Femur (tissue), 1 donor: Measurements from ENCODE around the gene UVSSA.
"Not testable (repeated sequence)": the region's sequence is repeated elsewhere in the genome, so short reads cannot be mapped to it uniquely, and the experiment has no call there.

Source experiments
- DNase-seq: peaks from one replicate; pipeline ENCODE4 v3.0.0-alpha.2; 2017

UVSSA gene

DNA sequence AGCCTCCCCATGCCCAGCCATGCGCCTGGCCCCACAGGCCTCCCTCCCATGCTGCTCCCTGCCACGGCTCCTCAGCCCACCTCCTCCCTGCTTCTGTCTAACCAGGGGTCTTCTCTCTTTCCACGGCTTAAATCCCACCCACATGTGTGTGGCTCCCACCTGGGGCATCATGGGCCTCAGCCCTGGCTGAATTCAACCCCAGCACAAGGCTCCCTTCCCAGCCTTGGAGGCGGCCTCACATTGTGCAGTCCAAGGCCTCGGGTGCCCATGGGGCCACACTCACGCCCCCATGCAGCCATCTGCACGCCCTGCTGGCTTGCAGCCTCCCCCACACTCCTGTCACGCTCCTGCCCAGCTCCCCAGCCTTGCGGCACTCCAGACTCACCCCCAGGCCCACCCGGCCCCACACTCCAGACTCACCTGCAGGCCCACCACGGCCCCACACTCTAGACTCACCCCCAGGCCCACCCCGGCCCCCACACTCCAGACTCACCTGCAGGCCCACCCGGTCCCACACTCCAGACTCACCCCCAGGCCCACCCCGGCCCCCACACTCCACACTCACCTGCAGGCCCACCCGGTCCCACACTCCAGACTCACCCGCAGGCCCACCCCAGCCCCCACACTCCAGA lies 30.4 kb upstream of the UVSSA start:
- DNase-seq, result no peak

- DNase-seq, result no peak
Measured at GRCh38 chr4:1317177-1318045, 29.6 kb upstream of the UVSSA start.

DNA sequence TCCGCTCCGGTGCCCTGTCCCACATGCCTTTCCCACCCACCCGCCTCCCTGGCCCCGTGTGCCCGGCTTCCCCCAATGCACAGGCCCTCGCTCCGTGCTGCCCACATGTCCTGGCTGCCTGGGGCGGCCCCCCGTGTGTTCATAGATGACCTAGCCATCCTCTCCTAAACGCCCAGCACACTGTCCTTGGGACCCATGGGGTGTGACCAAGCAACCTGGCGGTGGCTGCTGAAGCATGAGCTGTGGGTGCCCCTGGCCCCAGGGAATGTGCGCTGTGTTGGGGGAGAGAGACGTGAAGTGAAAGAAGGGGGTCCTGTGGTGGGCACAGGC lies 29.0 kb upstream of the UVSSA start:
- DNase-seq, result no peak

DNA sequence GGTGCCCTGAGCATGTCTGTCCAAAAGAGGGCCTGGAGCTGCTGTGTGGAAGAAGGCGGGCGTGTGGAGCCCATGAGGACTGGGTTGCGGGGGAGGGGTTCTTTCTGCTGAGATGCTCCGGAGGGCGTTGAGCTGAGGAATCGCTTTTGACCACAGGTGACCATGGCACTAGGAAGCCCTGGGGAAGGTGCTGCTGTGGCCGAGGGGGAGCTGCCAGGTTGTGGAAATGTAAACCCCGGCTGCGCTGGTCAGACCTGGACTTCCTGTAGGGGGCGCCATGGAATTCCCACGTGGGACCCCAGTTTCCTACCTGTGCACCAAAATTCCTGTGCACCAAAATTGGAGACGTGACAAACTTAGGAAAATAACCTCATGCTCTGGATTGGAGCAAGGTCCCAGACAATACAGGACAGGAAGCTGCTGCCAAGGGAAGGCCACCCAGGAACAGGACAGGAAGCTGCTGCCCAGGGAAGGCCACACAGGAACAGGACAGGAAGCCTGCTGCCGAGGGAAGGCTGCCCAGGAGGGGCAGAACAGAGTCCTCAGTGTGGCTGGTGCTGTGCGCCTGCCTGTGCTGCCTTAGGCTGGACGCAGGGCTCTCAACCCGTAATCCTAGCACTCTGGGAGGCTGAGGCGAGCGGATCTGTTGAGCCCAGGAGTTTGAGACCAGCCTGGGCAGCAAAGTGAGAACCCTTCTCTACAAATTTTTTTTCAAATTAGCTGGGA lies 28.4 kb upstream of the UVSSA start:
- DNase-seq, result no peak

GRCh38 chr4:1321486-1321885 lies 25.5 kb upstream of the UVSSA start:
- no peak for DNase-seq

GRCh38 chr4:1321946-1322650 lies 24.9 kb upstream of the UVSSA start:
- no peak for DNase-seq

GRCh38 chr4:1323280-1323634 lies 23.8 kb upstream of the UVSSA start:
- DNase-seq, result no peak

- no peak for DNase-seq
Measured at GRCh38 chr4:1323635-1324442, 23.2 kb upstream of the UVSSA start.

- not testable (repeated sequence) for DNase-seq
Measured at GRCh38 chr4:1324443-1325175, 22.4 kb upstream of the UVSSA start.

- no peak for DNase-seq
Measured at GRCh38 chr4:1325176-1325480, 21.9 kb upstream of the UVSSA start.

GRCh38 chr4:1325681-1326635 lies 21.1 kb upstream of the UVSSA start:
- DNase-seq, result no peak

DNA sequence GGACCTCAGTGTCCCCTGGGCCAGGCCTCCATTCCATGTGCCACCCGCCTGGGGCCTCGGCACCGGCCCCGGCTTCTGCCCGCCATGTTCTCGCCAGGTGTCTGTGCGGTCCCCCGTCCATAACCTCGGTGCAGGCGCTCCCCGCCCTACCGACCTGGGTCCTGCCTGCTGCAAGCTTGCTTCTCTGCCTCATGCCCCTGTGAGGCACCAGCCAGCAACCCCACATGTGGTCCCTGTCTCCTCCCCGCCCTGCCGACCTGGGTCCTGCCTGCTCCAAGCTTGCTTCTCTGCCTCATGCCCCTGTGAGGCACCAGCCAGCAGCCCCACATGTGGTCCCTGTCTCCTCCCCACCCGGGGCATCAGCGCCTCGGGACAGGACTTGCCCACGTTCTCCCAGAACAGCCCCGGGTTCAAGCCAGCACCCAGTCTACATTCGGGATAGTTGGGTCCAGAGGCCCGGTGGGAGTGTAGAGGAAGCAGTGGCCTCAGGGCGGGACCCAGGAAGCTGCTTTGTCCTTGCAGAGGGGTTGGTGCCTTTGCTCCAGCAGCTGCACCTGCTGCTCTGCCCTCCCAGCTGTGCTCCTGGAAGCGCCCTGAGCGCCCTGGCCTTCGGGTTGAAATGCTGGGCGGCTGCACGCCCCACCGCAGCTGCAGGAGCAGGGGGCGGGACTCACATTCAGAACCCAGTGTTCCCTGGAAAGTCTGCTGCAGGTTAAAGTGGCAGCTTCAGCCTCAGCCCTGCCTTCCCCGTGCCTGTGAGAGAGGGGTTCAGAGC lies 20.1 kb upstream of the UVSSA start:
- DNase-seq, result no peak

DNA sequence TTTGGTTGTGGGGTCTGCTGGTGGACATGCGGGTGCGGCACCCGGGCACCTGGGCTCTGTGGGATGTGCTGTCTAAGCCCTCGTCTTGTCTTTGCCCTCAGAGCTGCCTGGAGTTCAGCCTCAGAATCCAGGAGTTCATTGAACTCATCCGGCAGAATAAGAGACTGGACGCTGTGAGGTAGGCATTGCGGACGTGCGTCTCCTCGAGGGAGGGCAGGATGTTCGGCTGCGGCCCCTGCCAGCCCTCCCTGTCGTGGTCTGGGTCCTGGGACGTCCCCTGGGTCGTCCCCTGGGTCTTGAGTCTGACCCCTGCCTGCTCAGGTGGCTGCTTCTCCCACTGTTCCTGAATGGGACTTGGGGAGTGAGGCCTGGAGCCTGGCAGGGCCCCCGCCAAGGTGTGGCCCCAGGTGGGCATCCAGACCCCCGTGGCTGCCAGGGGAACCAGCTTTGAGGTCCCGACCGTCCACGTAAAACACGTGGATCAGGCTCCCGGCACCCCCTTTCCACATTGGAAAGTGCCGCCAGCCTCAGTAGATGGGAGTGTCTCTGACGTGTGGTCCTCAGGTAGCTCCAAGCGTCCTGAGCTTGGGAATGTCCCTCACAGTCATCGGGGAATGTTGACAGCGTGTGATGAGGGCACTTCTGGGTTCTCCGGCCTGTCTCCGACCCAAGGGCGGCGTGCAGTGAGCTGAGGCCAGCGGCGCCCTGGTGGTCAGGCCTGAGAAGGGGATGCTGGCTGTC lies 19.3 kb upstream of the UVSSA start:
- DNase-seq, result no peak

- DNase-seq, result no peak
Measured at GRCh38 chr4:1328267-1329155, 18.5 kb upstream of the UVSSA start.

- DNase-seq, result no peak
Measured at GRCh38 chr4:1329408-1330371, 17.3 kb upstream of the UVSSA start.

DNA sequence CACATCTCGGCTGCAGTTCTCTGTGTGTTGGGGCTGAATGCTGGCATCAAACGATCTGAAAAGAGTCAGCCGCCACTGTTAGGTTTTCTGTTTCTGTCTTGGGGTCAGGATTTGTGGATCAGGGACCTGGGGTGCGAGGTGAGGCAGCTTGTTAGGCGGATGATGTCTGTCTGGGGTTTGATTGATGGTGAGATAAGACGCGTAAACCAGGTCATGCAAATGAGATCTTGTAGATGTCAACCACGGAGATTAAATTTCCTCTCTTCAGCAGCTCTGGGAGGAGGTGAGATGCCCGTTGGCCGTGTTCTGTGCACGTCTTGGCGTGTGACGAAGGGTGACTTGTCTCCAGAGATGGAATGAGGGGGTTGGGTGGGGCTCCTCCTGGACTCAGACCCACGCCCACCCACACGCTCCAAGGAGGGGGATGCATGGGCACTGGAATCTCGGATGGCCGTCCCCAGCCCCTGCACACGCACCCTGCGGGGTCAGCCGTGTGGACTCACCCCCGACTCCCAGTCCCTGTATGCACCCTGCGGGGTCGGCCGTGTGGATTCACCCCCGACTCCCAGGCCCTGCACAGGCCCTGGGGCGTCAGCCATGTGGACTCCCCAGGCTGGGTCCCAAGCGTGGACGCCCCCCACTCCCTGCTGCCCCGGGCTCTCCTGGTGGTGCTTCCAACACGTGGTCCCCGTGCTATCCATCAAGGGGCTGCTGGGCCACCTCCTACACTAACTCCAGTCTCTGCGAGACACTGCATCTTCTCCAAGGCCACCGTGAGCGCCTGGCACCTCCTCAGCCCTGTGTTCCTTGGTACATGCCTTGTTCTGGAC lies 16.0 kb upstream of the UVSSA start:
- DNase-seq, result no peak
